ENCODE data around the gene NFX1.
"Not testable (repeated sequence)": the region's sequence is repeated elsewhere in the genome, so short reads cannot be mapped to it uniquely, and the experiment has no call there.

NFX1 gene

GRCh38 chr9:33348998-33349397 is 58.7 kb downstream of the NFX1 start:
- H3K36me3 ChIP-seq (ENCODE audit: insufficient read depth, low read length), result peaks cover 43% of the 10 kb centered on the region
- TF ChIP-seq POLR2AphosphoS5 (IDR thresholded peaks at IDR 0.05; ENCODE audit: borderline replicate concordance, low read depth, low read length) (no peak), FOXP2 (optimal IDR thresholded peaks at IDR 0.05; ENCODE audit: control extremely low read depth, extremely low read length, insufficient read depth) (no peak), EZH2 (IDR thresholded peaks at IDR 0.05) (no peak)
- no peak overlapping the region for H3K27ac ChIP-seq

GRCh38 chr9:33349743-33350142 is 59.4 kb downstream of the NFX1 start:
- DNase-seq (ENCODE audit: low read depth, low spot score), result no peak
- TF ChIP-seq POLR2AphosphoS5 (IDR thresholded peaks at IDR 0.05; ENCODE audit: borderline replicate concordance, low read depth, low read length) (no peak), FOXP2 (optimal IDR thresholded peaks at IDR 0.05; ENCODE audit: control extremely low read depth, extremely low read length, insufficient read depth) (no peak), EZH2 (IDR thresholded peaks at IDR 0.05) (no peak)
- Histone ChIP-seq H3K4me3 (no peak overlapping the region), H3K36me3 (ENCODE audit: insufficient read depth, low read length) (peaks cover 41% of the 10 kb centered on the region), H3K27ac (no peak overlapping the region), H3K9ac (ENCODE audit: insufficient read length) (no peak overlapping the region), H3K9me3 (ENCODE audit: low read depth, low read length) (no peaks in the 10 kb centered on the region)

More at GRCh38 chr9:33348998-33349397, 58.7 kb downstream of the NFX1 start:
- H3K9me3 ChIP-seq (ENCODE audit: low read depth, low read length), result no peaks in the 10 kb centered on the region
- H3K9ac ChIP-seq (ENCODE audit: insufficient read length), result no peak overlapping the region
- DNase-seq (ENCODE audit: low read depth, low spot score), result no peak
- no peak overlapping the region for H3K4me3 ChIP-seq

GRCh38 chr9:33350310-33350709 is 60.0 kb downstream of the NFX1 start:
- H3K36me3 ChIP-seq (ENCODE audit: insufficient read depth, low read length), result peaks cover 47% of the 10 kb centered on the region
- no peak overlapping the region for H3K9ac ChIP-seq (ENCODE audit: insufficient read length)
- no peak for DNase-seq (ENCODE audit: low read depth, low spot score)
- no peak overlapping the region for H3K27ac ChIP-seq
- H3K9me3 ChIP-seq (ENCODE audit: low read depth, low read length), result no peaks in the 10 kb centered on the region
- H3K4me3 ChIP-seq, result no peak overlapping the region
- TF ChIP-seq FOXP2 (optimal IDR thresholded peaks at IDR 0.05; ENCODE audit: control extremely low read depth, extremely low read length, insufficient read depth) (no peak), EZH2 (IDR thresholded peaks at IDR 0.05) (no peak), POLR2AphosphoS5 (IDR thresholded peaks at IDR 0.05; ENCODE audit: borderline replicate concordance, low read depth, low read length) (no peak)

GRCh38 chr9:33351547-33351946 is 61.2 kb downstream of the NFX1 start:
- Histone ChIP-seq H3K4me3 (no peak overlapping the region), H3K36me3 (ENCODE audit: insufficient read depth, low read length) (peaks cover 46% of the 10 kb centered on the region), H3K9ac (ENCODE audit: insufficient read length) (no peak overlapping the region), H3K9me3 (ENCODE audit: low read depth, low read length) (no peaks in the 10 kb centered on the region), H3K27ac (no peak overlapping the region)
- DNase-seq (ENCODE audit: low read depth, low spot score), result no peak
- TF ChIP-seq EZH2 (IDR thresholded peaks at IDR 0.05) (no peak), POLR2AphosphoS5 (IDR thresholded peaks at IDR 0.05; ENCODE audit: borderline replicate concordance, low read depth, low read length) (no peak), FOXP2 (optimal IDR thresholded peaks at IDR 0.05; ENCODE audit: control extremely low read depth, extremely low read length, insufficient read depth) (no peak)

DNA sequence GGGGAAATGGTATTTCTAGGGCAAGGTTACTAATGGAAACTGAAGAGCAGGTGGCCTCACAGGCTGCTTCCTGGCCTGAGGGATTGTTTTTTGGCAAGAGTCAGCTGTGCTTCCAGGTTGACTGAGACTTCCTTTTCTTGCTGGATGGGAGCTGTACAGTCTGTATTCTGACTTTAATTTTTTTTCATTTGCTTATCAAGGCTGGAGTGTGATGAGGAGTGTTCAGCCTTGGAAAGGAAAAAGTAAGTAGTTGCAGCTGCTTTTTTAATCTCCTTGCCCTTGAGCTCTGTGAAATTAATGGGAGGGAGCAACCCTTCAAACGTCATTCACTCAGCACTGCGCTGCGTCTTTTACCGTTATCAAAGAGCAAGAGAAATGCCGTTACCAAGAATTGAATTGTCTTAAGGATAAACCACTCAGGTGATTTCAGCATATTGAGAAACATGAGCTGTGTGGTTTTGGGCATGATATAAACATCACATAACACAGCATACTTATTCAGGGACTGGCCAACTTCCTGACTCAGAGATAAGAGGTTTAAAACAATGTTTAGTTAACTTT is 64.4 kb downstream of the NFX1 start:
- H3K27ac ChIP-seq, result no peak overlapping the region
- H3K4me3 ChIP-seq, result no peak overlapping the region
- H3K36me3 ChIP-seq (ENCODE audit: insufficient read depth, low read length), result peaks cover 22% of the 10 kb centered on the region
- TF ChIP-seq POLR2AphosphoS5 (IDR thresholded peaks at IDR 0.05; ENCODE audit: borderline replicate concordance, low read depth, low read length) (no peak), FOXP2 (optimal IDR thresholded peaks at IDR 0.05; ENCODE audit: control extremely low read depth, extremely low read length, insufficient read depth) (no peak), EZH2 (IDR thresholded peaks at IDR 0.05) (no peak)
- DNase-seq (ENCODE audit: low read depth, low spot score), result no peak
- H3K9ac ChIP-seq (ENCODE audit: insufficient read length), result no peak overlapping the region
- no peaks in the 10 kb centered on the region for H3K9me3 ChIP-seq (ENCODE audit: low read depth, low read length)

GRCh38 chr9:33355933-33356332 is 65.6 kb downstream of the NFX1 start:
- no peak for DNase-seq (ENCODE audit: low read depth, low spot score)
- no peak for TF ChIP-seq POLR2AphosphoS5 (IDR thresholded peaks at IDR 0.05; ENCODE audit: borderline replicate concordance, low read depth, low read length)
- TF ChIP-seq EZH2 (IDR thresholded peaks at IDR 0.05), result no peak
- no peak for TF ChIP-seq FOXP2 (optimal IDR thresholded peaks at IDR 0.05; ENCODE audit: control extremely low read depth, extremely low read length, insufficient read depth)
- Histone ChIP-seq H3K9ac (ENCODE audit: insufficient read length) (no peak overlapping the region), H3K27ac (no peak overlapping the region), H3K4me3 (no peak overlapping the region), H3K9me3 (ENCODE audit: low read depth, low read length) (no peaks in the 10 kb centered on the region), H3K36me3 (ENCODE audit: insufficient read depth, low read length) (peaks cover 26% of the 10 kb centered on the region)

DNA sequence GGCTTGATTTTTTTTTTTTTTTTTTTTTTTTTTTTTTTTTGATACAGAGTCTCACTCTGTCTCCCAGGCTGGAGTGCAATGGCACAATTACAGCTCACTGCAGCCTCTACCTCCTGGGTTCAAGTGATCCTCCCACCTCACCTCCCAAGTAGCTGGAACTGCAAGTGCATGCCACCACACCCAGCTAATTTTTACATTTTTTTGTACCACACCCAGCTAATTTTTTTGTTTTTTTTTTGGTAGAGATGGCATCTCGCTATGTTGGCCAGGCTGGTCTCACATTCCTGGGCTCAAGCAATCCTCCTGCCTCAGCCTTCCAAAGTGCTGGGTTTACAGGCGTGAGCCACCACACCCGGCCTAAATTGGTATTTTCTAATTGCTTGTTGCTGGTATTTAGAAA is 68.3 kb downstream of the NFX1 start:
- not testable (repeated sequence) for H3K9ac ChIP-seq (ENCODE audit: insufficient read length); H3K4me3 ChIP-seq; H3K9me3 ChIP-seq (ENCODE audit: low read depth, low read length); DNase-seq (ENCODE audit: low read depth, low spot score); H3K27ac ChIP-seq
- peaks cover 26% of the 10 kb centered on the region for H3K36me3 ChIP-seq (ENCODE audit: insufficient read depth, low read length)

- no peak overlapping the region for H3K9ac ChIP-seq (ENCODE audit: insufficient read length)
- H3K36me3 ChIP-seq (ENCODE audit: insufficient read depth, low read length), result peaks cover 22% of the 10 kb centered on the region
- no peak overlapping the region for H3K27ac ChIP-seq
- no peaks in the 10 kb centered on the region for H3K9me3 ChIP-seq (ENCODE audit: low read depth, low read length)
- H3K4me3 ChIP-seq, result no peak overlapping the region
- no peak for DNase-seq (ENCODE audit: low read depth, low spot score)
- TF ChIP-seq POLR2AphosphoS5 (IDR thresholded peaks at IDR 0.05; ENCODE audit: borderline replicate concordance, low read depth, low read length) (no peak), FOXP2 (optimal IDR thresholded peaks at IDR 0.05; ENCODE audit: control extremely low read depth, extremely low read length, insufficient read depth) (no peak), EZH2 (IDR thresholded peaks at IDR 0.05) (no peak)
Measured at GRCh38 chr9:33364127-33364526, 73.8 kb downstream of the NFX1 start.

DNA sequence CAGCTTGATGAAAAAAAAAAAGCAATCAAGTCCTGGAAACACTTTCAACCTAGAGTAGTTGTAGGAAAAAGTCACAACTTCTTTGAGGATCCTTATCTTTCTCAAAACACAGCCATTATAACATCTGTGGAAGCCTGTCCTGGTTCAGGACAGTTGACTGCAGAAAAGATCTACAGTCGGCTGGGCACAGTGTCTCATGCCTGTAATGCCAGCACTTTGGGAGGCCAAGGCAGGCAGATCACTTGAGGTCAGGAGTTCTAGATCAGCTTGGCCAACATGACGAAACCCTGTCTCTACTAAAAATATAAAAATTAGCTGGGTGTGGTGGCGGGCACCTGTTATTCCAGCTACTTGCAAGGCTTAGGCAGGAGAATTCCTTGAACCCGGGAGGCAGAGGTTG is 74.5 kb downstream of the NFX1 start:
- not testable (repeated sequence) for H3K4me3 ChIP-seq; H3K27ac ChIP-seq; H3K9me3 ChIP-seq (ENCODE audit: low read depth, low read length); H3K9ac ChIP-seq (ENCODE audit: insufficient read length); DNase-seq (ENCODE audit: low read depth, low spot score)
- H3K36me3 ChIP-seq (ENCODE audit: insufficient read depth, low read length), result peaks cover 24% of the 10 kb centered on the region
